ENCODE measurements around the gene C1orf94.

The C1orf94 gene

DNA sequence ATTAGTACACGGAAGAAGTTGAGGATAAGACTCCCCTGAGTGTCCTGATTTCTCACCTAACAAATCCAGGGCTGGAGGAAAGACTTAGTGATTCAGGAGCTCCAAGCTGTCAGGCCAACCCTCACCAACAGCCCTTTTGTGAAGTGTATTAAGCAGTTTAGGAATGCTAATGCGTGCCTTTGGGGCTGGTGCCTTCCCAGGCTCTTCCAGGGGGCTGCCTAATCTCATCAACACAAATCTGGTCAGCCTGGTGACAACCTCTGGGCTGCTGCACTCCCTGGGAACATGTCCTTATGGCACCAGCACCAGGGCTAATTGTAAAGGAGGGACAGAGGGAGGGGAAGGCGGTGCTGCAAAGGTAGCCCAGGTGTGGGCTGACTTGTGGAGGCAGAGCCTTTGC lies 27.2 kb upstream of the C1orf94 start:
- H3K36me3 Mint-ChIP-seq = no peaks in the 10 kb centered on the region
- H3K27me3 Mint-ChIP-seq = peaks cover 22% of the 10 kb centered on the region
- no peak overlapping the region for H3K4me3 Mint-ChIP-seq
- H3K27ac Mint-ChIP-seq = no peak overlapping the region
- H3K4me1 Mint-ChIP-seq = no peaks in the 10 kb centered on the region
- ATAC-seq (ENCODE audit: low read depth) (no peak), DNase-seq (ENCODE audit: low spot score in 2 of 2) (no peak)
- H3K9me3 Mint-ChIP-seq = no peaks in the 10 kb centered on the region

DNA sequence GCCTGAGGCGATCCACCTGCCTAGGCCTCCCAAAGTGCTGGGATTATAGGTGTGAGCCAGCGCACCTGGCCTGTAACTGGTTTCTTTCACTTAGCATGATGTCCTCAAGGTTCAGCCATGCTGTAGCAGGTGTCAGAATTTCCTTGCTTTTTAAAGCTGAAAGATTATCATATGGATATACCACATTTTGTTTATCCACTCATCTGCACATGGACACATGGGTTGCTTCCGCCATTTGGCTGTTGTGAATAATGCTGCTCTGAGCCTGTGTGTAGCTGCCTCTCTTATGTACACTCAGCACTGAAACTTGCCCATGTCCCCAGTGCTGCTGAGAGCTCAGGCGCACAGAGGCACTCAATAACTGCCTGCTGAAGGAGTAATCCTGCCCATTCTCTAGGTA lies 23.5 kb upstream of the C1orf94 start:
- peaks cover 20% of the 10 kb centered on the region for H3K27me3 Mint-ChIP-seq
- no peaks in the 10 kb centered on the region for H3K36me3 Mint-ChIP-seq
- H3K9me3 Mint-ChIP-seq = peaks cover 3% of the 10 kb centered on the region
- no peaks in the 10 kb centered on the region for H3K4me1 Mint-ChIP-seq
- DNase-seq (ENCODE audit: low spot score in 2 of 2) (no peak), ATAC-seq (ENCODE audit: low read depth) (no peak)
- no peak overlapping the region for H3K4me3 Mint-ChIP-seq
- no peak overlapping the region for H3K27ac Mint-ChIP-seq

DNA sequence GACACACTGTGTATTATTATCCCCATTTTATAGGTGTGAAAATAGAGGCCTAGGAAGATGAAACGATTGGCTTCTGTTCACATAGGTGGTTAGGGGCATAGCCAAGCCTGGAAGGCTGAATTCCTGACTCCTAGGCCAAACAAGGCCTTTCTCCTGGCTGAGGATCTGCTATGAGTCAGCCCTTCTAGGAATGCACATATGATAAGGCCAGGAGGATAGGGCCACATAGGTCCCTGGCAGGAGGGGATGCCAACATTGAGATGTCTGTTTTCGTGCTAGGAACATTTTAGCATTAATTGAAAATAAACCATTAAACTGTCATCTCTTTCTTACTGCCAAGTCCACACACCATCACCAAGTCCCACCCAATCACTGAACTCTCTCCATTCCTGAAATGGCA lies 20.8 kb upstream of the C1orf94 start:
- no peak overlapping the region for H3K27ac Mint-ChIP-seq
- H3K4me1 Mint-ChIP-seq = no peaks in the 10 kb centered on the region
- H3K36me3 Mint-ChIP-seq = no peaks in the 10 kb centered on the region
- DNase-seq (ENCODE audit: low spot score in 2 of 2) = no peak
- H3K27me3 Mint-ChIP-seq = peaks cover 26% of the 10 kb centered on the region
- peaks cover 3% of the 10 kb centered on the region for H3K9me3 Mint-ChIP-seq
- no peak overlapping the region for H3K4me3 Mint-ChIP-seq
- ATAC-seq (ENCODE audit: low read depth) = no peak

DNA sequence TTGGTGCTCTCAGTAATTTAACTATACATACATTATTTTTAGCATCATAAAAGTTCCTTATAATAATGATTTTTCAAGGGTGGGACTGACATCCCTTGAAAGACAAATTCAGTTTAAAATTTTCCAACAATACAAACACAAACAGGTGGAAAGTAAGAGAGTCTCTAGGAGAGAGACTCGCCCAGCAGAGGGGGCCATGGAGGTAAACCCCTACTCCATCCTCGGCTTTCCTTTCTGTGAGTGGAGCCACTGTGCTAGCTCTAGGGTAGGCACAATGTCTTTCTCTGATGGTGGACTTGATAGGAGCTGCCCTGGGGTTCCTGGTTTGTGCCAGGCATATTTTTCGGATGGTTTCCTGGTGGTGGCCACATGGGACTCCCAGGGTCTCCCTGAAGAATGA lies 20.0 kb upstream of the C1orf94 start:
- Mint-ChIP-seq H3K27ac (no peak overlapping the region), H3K4me3 (no peak overlapping the region), H3K36me3 (no peaks in the 10 kb centered on the region), H3K27me3 (peaks cover 28% of the 10 kb centered on the region), H3K4me1 (no peaks in the 10 kb centered on the region), H3K9me3 (peaks cover 3% of the 10 kb centered on the region)
- ATAC-seq (ENCODE audit: low read depth) (no peak), DNase-seq (ENCODE audit: low spot score in 2 of 2) (no peak)

DNA sequence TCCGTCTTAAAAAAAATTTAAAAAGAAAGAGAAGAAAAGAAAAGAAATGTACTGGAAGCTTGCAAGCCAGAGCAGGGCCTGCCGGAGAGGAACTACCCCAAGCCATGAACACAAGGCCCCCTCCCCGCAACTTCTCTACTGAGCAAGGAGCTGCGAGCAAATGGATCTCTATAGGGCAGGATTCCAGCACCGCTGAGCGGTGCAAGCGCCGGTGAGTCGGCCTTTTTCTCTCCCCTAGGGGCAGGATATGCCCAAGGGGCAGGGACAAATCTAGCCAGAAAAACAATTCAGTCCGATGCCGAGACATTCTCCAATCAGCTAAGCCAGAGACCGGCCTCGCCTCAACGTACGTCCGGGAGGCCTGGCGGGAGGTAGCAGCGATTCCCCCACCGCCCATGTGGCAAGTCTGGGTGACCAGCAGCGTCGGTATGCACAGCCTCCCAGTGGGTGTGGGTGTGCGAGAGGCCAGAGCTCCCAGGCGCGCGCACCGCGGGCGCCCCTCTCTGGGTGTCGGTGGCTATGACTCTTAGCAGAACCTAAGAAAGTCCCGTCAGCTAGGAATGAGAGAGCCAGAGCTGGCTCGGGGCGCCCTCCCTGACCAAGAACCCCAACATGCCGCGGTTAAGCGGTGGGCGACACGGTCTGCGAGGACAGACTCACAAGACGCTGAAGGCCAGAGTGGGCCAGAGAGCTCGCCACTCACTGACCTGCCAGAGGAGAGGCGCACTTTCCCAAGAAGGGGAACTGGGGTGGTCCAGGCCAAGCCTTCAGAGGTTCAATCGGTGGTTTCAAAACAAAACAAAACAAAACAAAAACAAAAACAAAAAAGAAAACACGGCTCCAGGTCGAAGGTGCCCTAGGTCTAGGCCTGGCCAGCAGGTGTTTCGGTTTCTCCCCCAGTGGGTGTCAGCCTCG lies 13.6 kb upstream of the C1orf94 start:
- H3K4me1 Mint-ChIP-seq = peaks cover 5% of the 10 kb centered on the region
- no peaks in the 10 kb centered on the region for H3K36me3 Mint-ChIP-seq
- H3K27ac Mint-ChIP-seq = no peak overlapping the region
- no peaks in the 10 kb centered on the region for H3K9me3 Mint-ChIP-seq
- peaks cover 29% of the 10 kb centered on the region for H3K27me3 Mint-ChIP-seq
- H3K4me3 Mint-ChIP-seq = peak overlapping the region; percentile 74
- ATAC-seq (ENCODE audit: low read depth) = no peak
- DNase-seq (ENCODE audit: low spot score in 2 of 2) = no peak

DNA sequence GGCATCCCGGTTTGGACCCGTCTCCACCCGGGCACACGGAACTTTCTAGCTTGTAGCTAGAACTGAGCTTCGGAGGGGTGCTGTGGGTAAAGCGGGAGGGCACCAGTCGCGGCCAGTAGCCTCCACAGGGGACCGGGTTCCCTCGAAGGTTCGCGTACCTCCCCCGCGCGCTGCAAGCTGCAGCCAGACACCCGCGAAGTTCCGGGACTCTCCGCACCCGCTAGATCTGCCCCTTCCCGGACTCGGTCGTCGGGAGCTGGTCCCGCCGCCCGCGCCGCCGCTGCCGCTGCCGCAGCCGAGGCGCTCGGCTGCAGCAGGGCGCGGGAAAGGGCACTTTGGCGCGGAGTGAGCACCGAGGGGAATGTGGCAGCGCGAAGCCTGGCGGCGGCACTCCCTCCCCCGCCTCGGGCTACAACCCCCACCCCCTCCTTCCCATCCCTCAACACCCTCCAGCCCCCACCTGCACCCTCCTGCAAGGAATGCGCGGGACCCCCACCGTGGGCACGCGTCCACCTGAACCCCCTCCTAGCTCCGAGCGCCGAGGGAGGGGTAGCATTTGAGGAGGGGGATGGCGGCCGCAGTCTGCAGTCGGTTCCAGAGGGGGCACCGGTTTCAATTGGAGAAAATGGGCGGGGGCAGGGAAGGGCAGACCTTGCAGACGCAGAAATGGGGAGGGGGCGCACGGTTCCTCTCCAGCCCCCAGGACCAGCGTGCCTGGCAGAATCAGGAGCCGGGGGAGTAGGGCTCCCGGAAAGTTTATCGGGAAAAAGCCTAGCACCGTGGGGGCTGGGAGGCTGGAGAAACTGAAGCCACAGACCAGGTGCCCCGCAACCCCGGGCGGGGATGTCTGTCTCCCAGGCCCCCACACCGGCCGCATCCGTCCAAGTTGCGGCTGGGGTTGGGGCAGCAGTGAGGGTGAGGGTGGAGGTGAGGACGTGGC lies 12.6 kb upstream of the C1orf94 start:
- no peak for DNase-seq (ENCODE audit: low spot score in 2 of 2)
- Mint-ChIP-seq H3K27me3 (peaks cover 31% of the 10 kb centered on the region), H3K27ac (no peak overlapping the region), H3K4me1 (peaks cover 5% of the 10 kb centered on the region), H3K4me3 (peak overlapping the region; percentile 74), H3K9me3 (no peaks in the 10 kb centered on the region), H3K36me3 (no peaks in the 10 kb centered on the region)
- ATAC-seq (ENCODE audit: low read depth) = no peak

DNA sequence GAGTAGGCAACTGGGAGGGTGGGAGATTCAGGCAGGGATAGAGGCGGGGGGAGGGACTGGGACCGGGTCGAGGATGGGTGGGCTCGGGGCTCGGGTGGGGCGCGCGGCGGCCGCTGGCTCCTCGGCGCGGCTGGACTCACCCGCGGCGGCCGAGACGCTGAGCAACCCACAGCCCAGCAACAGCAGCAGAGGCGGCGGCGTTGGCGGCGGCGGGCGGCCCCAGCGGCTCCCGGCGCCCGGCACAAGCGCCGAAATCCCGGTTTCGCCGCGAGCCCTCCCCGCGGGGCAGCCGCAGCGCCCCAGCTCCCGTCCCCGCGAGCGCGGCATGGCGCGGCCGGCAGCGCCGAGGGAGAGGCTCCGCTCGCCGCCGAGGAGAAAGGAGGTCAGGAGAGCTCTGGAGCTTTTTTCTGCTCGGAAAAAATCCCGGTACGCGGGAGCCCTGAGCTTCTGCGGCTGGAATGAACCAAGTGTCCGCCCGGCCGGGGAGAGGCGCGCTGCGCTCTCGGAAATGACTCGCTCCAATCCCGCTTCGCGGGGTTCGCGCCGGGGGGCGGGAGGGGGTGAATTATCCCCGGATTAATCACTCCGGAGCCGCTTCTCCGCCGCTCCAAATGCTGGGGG lies 11.8 kb upstream of the C1orf94 start, which contains the start of gene CSMD2:
Gene CSMD2, minus strand, starts transcription at position 460 of the 621 bp plus-strand sequence. Its CDS starts 133 bp downstream, at position 327.
- Mint-ChIP-seq H3K4me3 (peak within 1 kb of the TSS; percentile 27), H3K27ac (no peak within 1 kb of the TSS), H3K4me1 (peaks cover 5% of the 10 kb centered on the region), H3K36me3 (no peaks in the 10 kb centered on the region), H3K9me3 (no peaks in the 10 kb centered on the region), H3K27me3 (peaks cover 30% of the 10 kb centered on the region)
- no peak for ATAC-seq (ENCODE audit: low read depth)
- DNase-seq (ENCODE audit: low spot score in 2 of 2) = no peak

DNA sequence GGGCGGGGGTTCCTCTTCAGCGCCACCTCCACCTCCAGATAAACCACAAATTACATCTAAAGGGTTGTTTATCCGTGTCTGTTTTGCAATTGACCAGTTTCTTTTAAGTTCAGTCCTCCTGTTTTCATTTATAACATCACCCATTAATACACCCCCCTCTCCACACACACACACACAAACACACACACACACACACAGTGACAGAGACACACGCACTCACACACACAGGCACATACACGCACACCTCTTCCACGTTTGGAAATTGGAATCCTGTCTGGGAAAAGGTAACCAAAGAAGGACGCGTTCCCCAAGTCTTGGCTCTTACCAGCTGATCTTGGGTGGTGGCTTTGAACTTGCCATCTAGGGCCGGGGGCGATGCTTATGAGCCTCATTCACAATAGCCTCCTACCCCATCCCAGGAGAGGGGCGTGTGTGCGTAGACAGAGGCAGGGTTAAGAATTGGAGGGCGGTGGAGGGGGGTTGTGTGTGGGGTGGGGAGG lies 11.2 kb upstream of the C1orf94 start:
- no peaks in the 10 kb centered on the region for H3K9me3 Mint-ChIP-seq
- ATAC-seq (ENCODE audit: low read depth) = no peak
- no peak for DNase-seq (ENCODE audit: low spot score in 2 of 2)
- H3K27ac Mint-ChIP-seq = no peak overlapping the region
- peaks cover 30% of the 10 kb centered on the region for H3K27me3 Mint-ChIP-seq
- H3K36me3 Mint-ChIP-seq = no peaks in the 10 kb centered on the region
- peaks cover 5% of the 10 kb centered on the region for H3K4me1 Mint-ChIP-seq
- H3K4me3 Mint-ChIP-seq = peak overlapping the region; percentile 27

DNA sequence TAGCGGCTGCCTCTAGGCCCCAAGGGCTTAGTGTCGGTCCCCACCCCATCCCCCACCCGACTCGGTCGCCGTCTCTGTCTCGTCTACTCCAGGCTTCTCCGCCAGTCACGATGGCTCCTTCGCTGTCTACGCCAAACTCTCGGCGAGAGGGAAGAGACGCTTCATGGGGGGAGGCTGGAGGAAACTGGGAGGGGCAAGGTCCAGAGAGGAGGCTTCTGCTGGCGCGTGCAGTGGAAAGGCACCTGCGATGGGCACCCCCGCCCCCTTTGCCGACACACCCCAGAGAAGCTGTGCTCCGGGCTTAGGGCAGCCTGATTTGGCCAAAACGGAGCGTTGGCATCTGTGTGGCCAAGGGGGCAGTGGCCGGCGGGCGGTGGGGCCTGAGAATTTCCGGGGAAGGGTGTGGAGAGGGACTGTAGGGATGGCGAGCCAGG lies 10.5 kb upstream of the C1orf94 start:
- peaks cover 5% of the 10 kb centered on the region for H3K4me1 Mint-ChIP-seq
- no peak overlapping the region for H3K4me3 Mint-ChIP-seq
- no peaks in the 10 kb centered on the region for H3K36me3 Mint-ChIP-seq
- H3K27me3 Mint-ChIP-seq = peaks cover 30% of the 10 kb centered on the region
- no peak overlapping the region for H3K27ac Mint-ChIP-seq
- ATAC-seq (ENCODE audit: low read depth) (no peak), DNase-seq (ENCODE audit: low spot score in 2 of 2) (no peak)
- H3K9me3 Mint-ChIP-seq = no peaks in the 10 kb centered on the region

DNA sequence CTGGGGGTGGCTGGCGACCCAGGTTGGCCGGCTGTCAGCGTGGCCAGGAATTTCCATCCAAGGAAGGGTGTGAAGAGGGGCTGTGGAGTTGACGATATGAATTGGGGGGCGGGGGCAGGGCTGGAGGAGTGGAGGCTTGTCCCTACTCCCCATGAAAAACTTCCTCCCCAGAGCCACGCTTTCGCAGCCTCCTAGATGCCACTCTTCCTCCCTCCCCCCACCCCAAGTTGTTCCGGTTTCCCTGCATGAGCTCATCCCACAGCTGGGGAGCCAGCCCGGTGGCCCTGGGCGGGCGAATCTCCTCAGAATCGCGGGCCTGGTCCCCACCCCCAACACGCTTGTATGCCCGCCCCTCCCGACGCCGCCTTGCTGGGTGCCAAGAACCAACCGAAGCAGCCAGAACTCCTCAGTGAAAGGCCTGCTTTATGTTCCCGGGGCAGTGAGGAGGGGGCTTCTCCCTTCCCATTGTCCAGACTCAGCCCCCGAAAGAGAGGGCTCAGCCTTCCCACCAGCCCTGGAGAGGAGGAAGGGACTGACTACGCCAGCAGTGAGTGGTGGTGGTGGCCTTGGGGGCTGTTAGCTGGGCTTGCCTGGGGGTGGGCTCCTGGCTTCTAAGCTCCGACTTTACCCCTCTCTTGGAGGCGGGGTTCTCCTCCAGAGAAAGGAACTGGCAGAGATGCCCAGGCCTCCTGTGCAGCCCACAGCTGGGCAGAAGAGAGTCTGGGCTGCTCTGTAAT lies 9.9 kb upstream of the C1orf94 start:
- Mint-ChIP-seq H3K36me3 (no peaks in the 10 kb centered on the region), H3K27ac (no peak overlapping the region), H3K27me3 (peaks cover 26% of the 10 kb centered on the region), H3K9me3 (no peaks in the 10 kb centered on the region), H3K4me1 (peaks cover 5% of the 10 kb centered on the region), H3K4me3 (no peak overlapping the region)
- ATAC-seq (ENCODE audit: low read depth) = no peak
- no peak for DNase-seq (ENCODE audit: low spot score in 2 of 2)

DNA sequence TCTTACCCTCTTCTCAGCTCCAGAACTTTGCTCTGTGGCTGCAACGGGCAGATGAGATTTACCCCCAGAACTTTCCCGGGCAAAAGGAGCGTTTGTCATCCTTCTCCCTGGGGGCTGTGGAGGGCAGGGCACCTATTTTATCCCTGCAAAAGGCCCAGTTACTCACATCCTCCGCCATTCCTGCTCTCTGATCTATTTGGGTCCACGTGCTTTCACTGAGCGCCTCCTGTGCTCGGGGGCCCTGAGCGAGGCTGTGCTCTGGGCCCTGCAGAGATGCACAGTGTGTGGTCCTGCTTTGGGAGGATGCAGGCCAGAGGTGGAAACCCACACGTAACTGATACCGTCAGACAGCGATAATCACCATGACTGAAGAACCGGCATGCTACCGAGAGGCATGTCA lies 9.3 kb upstream of the C1orf94 start:
- H3K9me3 Mint-ChIP-seq = no peaks in the 10 kb centered on the region
- no peak for DNase-seq (ENCODE audit: low spot score in 2 of 2)
- no peaks in the 10 kb centered on the region for H3K36me3 Mint-ChIP-seq
- ATAC-seq (ENCODE audit: low read depth) = no peak
- peaks cover 5% of the 10 kb centered on the region for H3K4me1 Mint-ChIP-seq
- no peak overlapping the region for H3K27ac Mint-ChIP-seq
- no peak overlapping the region for H3K4me3 Mint-ChIP-seq
- peaks cover 22% of the 10 kb centered on the region for H3K27me3 Mint-ChIP-seq

DNA sequence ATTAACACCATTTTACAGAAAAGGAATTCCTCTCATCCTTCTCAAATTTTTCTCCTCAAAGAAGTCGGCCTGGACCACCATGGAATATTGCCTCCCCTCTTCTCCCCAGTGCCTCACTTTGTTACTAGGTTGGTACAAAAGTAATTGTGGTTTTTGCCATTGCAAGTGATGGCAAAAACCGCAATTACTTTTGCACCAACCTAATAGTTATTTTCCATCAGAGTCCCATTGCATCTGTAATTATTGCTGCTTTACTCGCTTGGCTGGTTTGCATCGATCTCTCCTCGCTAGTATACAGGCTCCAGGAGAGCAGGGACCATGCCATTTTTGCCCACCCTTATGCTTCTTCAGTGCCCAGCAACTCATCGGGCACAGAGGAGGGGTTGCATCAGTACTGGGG lies 963 bp upstream of the C1orf94 start:
- Mint-ChIP-seq H3K4me1 (no peaks in the 10 kb centered on the region), H3K4me3 (no peak overlapping the region), H3K9me3 (no peaks in the 10 kb centered on the region), H3K36me3 (no peaks in the 10 kb centered on the region), H3K27me3 (peaks cover 17% of the 10 kb centered on the region), H3K27ac (no peak overlapping the region)
- no peak for DNase-seq (ENCODE audit: low spot score in 2 of 2)
- ATAC-seq (ENCODE audit: low read depth) = no peak

DNA sequence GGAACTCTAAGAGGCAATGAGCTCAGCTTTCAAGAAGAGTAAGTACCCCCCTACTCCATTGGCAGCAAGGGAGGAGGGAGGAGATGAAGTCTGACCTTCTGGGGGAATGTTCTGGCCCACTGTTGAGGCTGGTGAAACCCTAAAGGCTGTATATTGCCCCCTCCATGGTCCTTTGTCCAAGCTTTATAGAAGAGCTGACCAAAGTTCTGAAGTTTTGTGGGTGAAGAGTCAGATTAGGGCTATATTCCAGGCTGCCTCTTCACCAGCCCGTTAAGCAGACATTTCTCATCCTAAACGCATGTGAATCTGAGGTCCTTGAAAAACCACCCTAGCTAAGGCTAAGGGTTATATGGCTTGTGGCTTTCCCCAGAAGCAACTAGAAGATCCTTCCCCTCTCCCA lies 1.4 kb downstream of the C1orf94 start:
- Mint-ChIP-seq H3K9me3 (peaks cover 1% of the 10 kb centered on the region), H3K27me3 (peaks cover 13% of the 10 kb centered on the region), H3K4me1 (no peaks in the 10 kb centered on the region), H3K4me3 (no peak overlapping the region), H3K36me3 (no peaks in the 10 kb centered on the region), H3K27ac (no peak overlapping the region)
- DNase-seq (ENCODE audit: low spot score in 2 of 2) = no peak
- ATAC-seq (ENCODE audit: low read depth) = no peak

Data from memory B cell (primary cell).